Fibroblast of the conjunctiva (primary cell): ENCODE data around the gene TPD52L2.
"Not testable (repeated sequence)": the region's sequence is repeated elsewhere in the genome, so short reads cannot be mapped to it uniquely, and the experiment has no call there.

ENCODE experiments used
- DNase-seq: peaks from one replicate; pipeline ENCODE4 v3.0.0-alpha.2; 2010; ENCODE audit warnings: low read depth

TPD52L2 gene

GRCh38 chr20:63878899-63879663, 14.0 kb downstream of the TPD52L2 start:
- DNase-seq, result no peak

GRCh38 chr20:63880901-63881300, 15.8 kb downstream of the TPD52L2 start:
- not testable (repeated sequence) for DNase-seq

GRCh38 chr20:63881451-63882226, 16.6 kb downstream of the TPD52L2 start:
- DNase-seq, result no peak

GRCh38 chr20:63882257-63883200, 17.5 kb downstream of the TPD52L2 start:
- no peak for DNase-seq

- DNase-seq, result no peak
These were observed 18.1 kb downstream of the TPD52L2 start for GRCh38 chr20:63883201-63883593.

- DNase-seq, result no peak
These were observed 19.6 kb downstream of the TPD52L2 start for GRCh38 chr20:63884506-63885263.

- no peak for DNase-seq
These were observed 20.4 kb downstream of the TPD52L2 start for GRCh38 chr20:63885264-63886053.

- DNase-seq, result no peak
These were observed 21.0 kb downstream of the TPD52L2 start for GRCh38 chr20:63886054-63886419.

GRCh38 chr20:63886921-63887320, 21.9 kb downstream of the TPD52L2 start:
- DNase-seq, result no peak

- DNase-seq, result no peak
These were observed 24.5 kb downstream of the TPD52L2 start for GRCh38 chr20:63889241-63890200.

GRCh38 chr20:63890201-63890576, 25.1 kb downstream of the TPD52L2 start:
- no peak for DNase-seq

GRCh38 chr20:63890616-63891015, 25.5 kb downstream of the TPD52L2 start:
- DNase-seq, result no peak

- no peak for DNase-seq
These were observed 26.3 kb downstream of the TPD52L2 start for GRCh38 chr20:63891061-63892002.

- DNase-seq, result no peak
These were observed 27.3 kb downstream of the TPD52L2 start for GRCh38 chr20:63892402-63892801.

- no peak for DNase-seq
These were observed 28.9 kb downstream of the TPD52L2 start for GRCh38 chr20:63893999-63894357.

- peak; percentile 88 for DNase-seq
These were observed 29.5 kb downstream of the TPD52L2 start, which contains the start of gene DNAJC5 for GRCh38 chr20:63894358-63895201. TSS of gene DNAJC5 (plus strand) at chr20:63895126. CDS start at chr20:63928346, 33,220 bp downstream.

- no peak for DNase-seq
These were observed 30.3 kb downstream of the TPD52L2 start for GRCh38 chr20:63895202-63895951.
